Measurements from ENCODE around the gene DTX1.

- TF ChIP-seq, protein P1, sequence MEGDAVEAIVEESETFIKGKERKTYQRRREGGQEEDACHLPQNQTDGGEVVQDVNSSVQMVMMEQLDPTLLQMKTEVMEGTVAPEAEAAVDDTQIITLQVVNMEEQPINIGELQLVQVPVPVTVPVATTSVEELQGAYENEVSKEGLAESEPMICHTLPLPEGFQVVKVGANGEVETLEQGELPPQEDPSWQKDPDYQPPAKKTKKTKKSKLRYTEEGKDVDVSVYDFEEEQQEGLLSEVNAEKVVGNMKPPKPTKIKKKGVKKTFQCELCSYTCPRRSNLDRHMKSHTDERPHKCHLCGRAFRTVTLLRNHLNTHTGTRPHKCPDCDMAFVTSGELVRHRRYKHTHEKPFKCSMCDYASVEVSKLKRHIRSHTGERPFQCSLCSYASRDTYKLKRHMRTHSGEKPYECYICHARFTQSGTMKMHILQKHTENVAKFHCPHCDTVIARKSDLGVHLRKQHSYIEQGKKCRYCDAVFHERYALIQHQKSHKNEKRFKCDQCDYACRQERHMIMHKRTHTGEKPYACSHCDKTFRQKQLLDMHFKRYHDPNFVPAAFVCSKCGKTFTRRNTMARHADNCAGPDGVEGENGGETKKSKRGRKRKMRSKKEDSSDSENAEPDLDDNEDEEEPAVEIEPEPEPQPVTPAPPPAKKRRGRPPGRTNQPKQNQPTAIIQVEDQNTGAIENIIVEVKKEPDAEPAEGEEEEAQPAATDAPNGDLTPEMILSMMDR (IDR thresholded peaks at IDR 0.05) = no peak
- no peak for TF ChIP-seq POLR2AphosphoS5 (IDR thresholded peaks at IDR 0.05)
Observed at GRCh38 chr12:113063396-113064350, 7.1 kb downstream of the DTX1 start.
